Muscle layer of duodenum (tissue), 2 donors: ENCODE data around the gene PBX3.

Experiments used
- H3K27ac ChIP-seq: one replicate; pipeline ENCODE4 v1.7.0; 2013; ENCODE audit warnings: mild to moderate bottlenecking, low read length
- H3K27me3 ChIP-seq: one replicate; pipeline ENCODE4 v1.7.0; 2013; ENCODE audit warnings: low read depth, mild to moderate bottlenecking, control low read depth, low read length
- H3K36me3 ChIP-seq, 2 donors: one replicate each; pipeline ENCODE4 v1.7.0; 2013; ENCODE audit warnings: low read length in 2 of 2, control low read depth in 1 of 2, mild to moderate bottlenecking in 1 of 2; ENCODE audit not compliant: insufficient read depth in 2 of 2, control insufficient read depth in 1 of 2
- H3K4me1 ChIP-seq, 2 donors: one replicate each; pipeline ENCODE4 v1.7.0; 2013; ENCODE audit warnings: low read length in 2 of 2, mild to moderate bottlenecking in 2 of 2, control low read depth in 1 of 2, moderate library complexity in 1 of 2; ENCODE audit not compliant: insufficient read depth in 2 of 2, control insufficient read depth in 1 of 2
- H3K4me3 ChIP-seq, 2 donors: one replicate each; pipeline ENCODE4 v1.7.0; 2013; ENCODE audit warnings: low read length in 2 of 2, low read depth in 1 of 2, mild to moderate bottlenecking in 1 of 2
- H3K9me3 ChIP-seq, 2 donors: one replicate each; pipeline ENCODE4 v1.7.0; 2013; ENCODE audit warnings: low read length in 2 of 2, control low read depth in 1 of 2, mild to moderate bottlenecking in 1 of 2; ENCODE audit not compliant: control insufficient read depth in 1 of 2
- donor health status: healthy.

PBX3 gene

DNA sequence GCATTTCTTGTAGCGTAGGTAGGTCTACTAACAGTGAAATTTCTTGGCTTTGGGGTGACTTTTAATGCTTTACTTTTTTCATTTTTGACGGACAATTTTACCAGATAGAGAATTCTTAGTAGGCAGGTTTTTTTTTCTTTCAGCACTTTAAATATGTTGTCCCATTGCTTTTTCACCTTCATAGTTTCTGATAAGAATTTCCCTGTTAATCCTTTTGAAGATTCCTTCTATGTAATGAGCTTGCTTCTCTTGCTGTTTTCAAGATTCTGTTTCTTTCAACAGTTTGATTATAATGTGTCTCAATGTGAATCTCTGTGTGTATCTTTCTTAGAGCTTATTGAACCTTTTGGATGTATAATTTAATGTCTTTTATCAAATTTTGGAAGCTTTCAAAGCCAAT lies 35.5 kb downstream of the PBX3 start:
- no peaks in the 10 kb centered on the region for H3K9me3 ChIP-seq
- H3K4me3 ChIP-seq, result no peak overlapping the region
- H3K27ac ChIP-seq, result no peak overlapping the region
- no peaks in the 10 kb centered on the region for H3K27me3 ChIP-seq
- peaks cover 0 to 6% of the 10 kb centered on the region in 2 donors for H3K4me1 ChIP-seq
- H3K36me3 ChIP-seq, result peaks cover 0 to 5% of the 10 kb centered on the region in 2 donors

DNA sequence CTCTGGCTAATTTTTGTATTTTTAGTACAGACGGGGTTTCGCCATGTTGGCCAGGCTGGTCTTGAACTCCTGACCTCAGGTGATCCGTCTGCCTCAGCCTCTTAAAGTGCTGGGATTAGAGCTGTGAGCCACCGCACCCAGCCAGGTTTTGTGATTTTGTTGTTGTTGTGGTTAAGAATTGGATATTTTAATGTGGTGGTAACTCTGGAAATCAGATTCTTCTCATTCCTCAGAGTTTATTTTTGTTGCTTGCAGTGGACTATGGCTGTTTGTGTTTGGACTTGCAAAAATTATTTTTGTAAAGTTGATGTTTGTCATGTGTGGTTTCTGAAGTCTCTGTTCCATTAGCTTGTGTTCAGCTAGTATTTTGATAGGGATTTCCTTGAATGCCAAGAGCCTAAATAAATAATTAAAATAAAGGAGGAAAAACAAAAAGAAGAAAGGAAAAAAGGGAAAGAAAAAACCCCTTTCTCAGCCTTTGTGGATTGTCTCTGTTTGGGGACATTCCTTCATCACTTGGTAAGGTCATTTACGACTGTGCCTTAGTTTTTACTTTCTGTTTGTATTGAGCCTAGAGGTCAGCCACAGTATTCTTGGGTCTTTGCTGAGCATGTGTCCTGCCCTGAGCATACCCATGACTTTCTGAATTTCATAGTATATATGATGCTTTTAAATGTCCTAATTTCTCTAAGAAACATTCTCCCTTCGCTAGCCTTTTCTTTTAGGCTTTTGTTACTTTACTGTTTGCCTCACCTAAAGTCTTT lies 37.3 kb downstream of the PBX3 start:
- Histone ChIP-seq H3K27me3 (no peaks in the 10 kb centered on the region), H3K9me3 (no peaks in the 10 kb centered on the region), H3K36me3 (peaks cover 0 to 5% of the 10 kb centered on the region in 2 donors), H3K4me3 (no peak overlapping the region), H3K4me1 (peaks cover 0 to 6% of the 10 kb centered on the region in 2 donors), H3K27ac (no peak overlapping the region)

DNA sequence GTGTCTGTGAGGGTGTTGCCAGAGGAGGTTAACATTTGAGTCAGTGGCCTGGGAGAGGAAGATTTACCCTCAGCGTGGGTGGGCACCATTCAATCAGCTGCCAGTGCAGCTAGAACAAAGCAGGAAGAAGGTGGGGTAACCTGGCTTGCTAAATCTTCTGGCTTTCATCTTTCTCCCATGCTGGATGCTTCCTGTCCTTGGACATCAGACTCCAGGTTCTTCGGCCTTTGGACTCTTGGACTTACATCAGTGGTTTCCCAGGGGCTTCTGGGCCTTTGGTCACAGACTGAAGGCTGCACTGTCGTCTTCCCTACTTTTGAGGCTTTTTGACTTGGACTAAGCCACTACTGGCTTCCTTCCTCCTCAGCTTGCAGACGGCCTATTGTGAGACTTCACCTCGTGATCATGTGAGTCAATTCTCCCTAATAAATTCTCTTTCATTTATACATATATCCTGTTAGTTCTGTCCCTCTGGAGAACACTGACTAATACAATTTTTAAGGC lies 38.1 kb downstream of the PBX3 start:
- H3K4me3 ChIP-seq, result no peak overlapping the region
- peaks cover 0 to 5% of the 10 kb centered on the region in 2 donors for H3K36me3 ChIP-seq
- peaks cover 0 to 6% of the 10 kb centered on the region in 2 donors for H3K4me1 ChIP-seq
- H3K9me3 ChIP-seq, result no peaks in the 10 kb centered on the region
- no peak overlapping the region for H3K27ac ChIP-seq
- H3K27me3 ChIP-seq, result no peaks in the 10 kb centered on the region

DNA sequence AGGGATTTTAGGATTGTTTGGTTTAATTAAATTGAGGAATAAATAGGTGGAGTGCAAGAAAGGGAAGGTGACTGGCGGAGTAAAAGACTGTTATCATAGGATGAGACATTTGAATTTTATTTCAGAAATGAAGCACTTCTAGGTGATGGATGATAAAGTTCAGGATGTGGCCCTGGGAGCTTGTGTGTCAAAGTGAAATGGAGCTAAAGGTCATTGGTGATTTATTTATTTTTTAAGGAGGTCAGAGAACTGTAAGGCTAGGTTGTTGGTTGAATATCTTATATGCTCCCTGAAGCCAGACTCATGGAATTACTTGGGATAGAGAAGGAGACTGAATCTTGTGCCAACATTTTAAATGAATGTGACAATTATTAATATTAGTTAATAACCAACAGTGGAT lies 40.5 kb downstream of the PBX3 start:
- Histone ChIP-seq H3K4me1 (peaks cover 0 to 6% of the 10 kb centered on the region in 2 donors), H3K27ac (no peak overlapping the region), H3K9me3 (no peaks in the 10 kb centered on the region)

DNA sequence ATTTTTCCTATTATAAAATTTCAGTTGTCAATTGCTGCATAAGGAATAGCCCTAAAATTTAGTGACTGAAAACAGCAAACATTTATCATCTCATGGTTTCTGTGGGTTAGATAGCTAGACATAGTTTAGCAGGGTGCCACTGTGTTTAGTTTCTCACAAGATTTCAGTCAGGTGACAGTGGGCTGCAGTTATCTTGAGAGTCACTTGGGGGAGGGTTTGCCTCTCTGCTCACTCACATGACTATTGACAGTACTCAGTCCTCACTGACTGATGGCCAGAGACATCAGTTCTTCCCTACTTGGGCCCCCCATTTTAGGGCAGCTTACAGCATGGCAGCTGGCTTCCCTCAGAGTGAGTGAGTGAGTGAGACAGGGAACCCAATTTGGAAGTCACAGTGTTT lies 42.0 kb downstream of the PBX3 start:
- no peaks in the 10 kb centered on the region for H3K27me3 ChIP-seq
- peaks cover 0 to 5% of the 10 kb centered on the region in 2 donors for H3K36me3 ChIP-seq
- no peaks in the 10 kb centered on the region for H3K9me3 ChIP-seq
- H3K27ac ChIP-seq, result no peak overlapping the region
- H3K4me1 ChIP-seq, result peaks cover 0 to 6% of the 10 kb centered on the region in 2 donors
- no peak overlapping the region for H3K4me3 ChIP-seq

More for the DNA sequence above, 40.5 kb downstream of the PBX3 start:
- Histone ChIP-seq H3K36me3 (peaks cover 0 to 5% of the 10 kb centered on the region in 2 donors), H3K4me3 (no peak overlapping the region), H3K27me3 (no peaks in the 10 kb centered on the region)

DNA sequence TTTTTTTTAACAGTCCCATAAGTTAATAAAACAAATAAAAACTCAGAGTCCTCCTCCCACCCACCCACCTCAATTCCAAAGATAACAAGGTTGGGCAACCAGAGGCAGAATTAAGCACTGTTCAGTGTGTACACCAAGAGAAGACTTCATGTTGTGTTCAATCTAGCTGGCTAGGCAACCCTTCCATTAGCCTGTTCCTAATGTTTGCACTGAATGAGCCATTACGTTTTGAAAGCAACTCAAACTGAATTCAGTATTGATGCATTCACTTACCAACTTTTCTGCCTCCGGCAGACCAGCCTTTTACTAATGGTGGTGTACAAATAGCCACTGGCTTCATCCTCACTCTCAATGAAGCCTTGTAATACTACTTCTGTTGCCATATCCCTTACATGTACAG lies 47.5 kb downstream of the PBX3 start:
- H3K27me3 ChIP-seq, result no peaks in the 10 kb centered on the region
- H3K4me3 ChIP-seq, result no peak overlapping the region
- no peak overlapping the region for H3K27ac ChIP-seq
- H3K36me3 ChIP-seq, result no peaks in the 10 kb centered on the region
- H3K9me3 ChIP-seq, result no peaks in the 10 kb centered on the region
- H3K4me1 ChIP-seq, result peaks cover 8 to 10% of the 10 kb centered on the region in 2 donors

- no peaks in the 10 kb centered on the region for H3K9me3 ChIP-seq
- H3K36me3 ChIP-seq, result no peaks in the 10 kb centered on the region
- no peak overlapping the region for H3K4me3 ChIP-seq
- no peak overlapping the region for H3K27ac ChIP-seq
- H3K4me1 ChIP-seq, result peaks cover 8 to 10% of the 10 kb centered on the region in 2 donors
- H3K27me3 ChIP-seq, result no peaks in the 10 kb centered on the region
Measured at GRCh38 chr9:125795970-125796596, 48.9 kb downstream of the PBX3 start.

DNA sequence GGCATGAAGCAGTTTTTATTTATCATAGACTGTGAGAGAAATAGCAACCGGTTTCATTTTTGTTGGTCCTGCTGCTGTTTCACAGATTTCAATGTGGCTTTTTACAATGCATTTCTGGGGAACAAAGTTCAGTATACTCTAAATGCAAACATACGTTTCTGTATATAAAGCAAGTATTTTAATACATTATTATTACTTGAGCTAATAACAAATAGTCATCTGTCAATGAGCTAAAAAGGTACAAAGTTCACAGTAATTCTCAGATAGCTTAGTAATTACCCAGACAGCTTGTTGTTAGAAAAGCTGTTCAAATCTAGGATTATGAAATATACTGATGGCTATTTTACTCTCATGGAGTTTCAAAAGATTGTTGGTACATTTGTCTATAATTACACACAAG lies 50.8 kb downstream of the PBX3 start:
- Histone ChIP-seq H3K27ac (no peak overlapping the region), H3K27me3 (no peaks in the 10 kb centered on the region), H3K4me1 (peaks cover 8 to 10% of the 10 kb centered on the region in 2 donors), H3K36me3 (no peaks in the 10 kb centered on the region), H3K4me3 (peak overlapping the region in 1 of 2 donors; percentile 12), H3K9me3 (no peaks in the 10 kb centered on the region)

DNA sequence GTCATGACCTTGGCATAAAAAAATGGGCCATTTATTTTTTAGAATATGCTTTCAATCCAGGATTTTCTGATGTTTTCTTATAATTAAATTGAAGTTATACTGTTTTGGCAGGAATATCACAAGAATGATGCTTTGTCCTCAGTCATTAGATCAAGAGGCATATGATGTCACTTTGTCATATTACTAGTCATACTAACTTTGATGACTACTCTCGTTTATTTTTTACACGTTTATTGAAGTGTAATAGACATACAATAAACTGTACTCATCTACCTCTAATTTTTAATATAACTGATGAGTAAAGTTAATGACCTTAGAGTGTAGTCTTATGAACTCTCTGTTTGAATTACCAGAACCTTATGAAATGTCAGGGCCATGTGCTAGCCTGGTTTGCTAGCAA lies 56.4 kb downstream of the PBX3 start:
- no peaks in the 10 kb centered on the region for H3K9me3 ChIP-seq
- no peaks in the 10 kb centered on the region for H3K27me3 ChIP-seq
- no peak overlapping the region for H3K27ac ChIP-seq
- H3K36me3 ChIP-seq, result no peaks in the 10 kb centered on the region
- no peak overlapping the region for H3K4me3 ChIP-seq
- peaks cover 0 to 8% of the 10 kb centered on the region in 2 donors for H3K4me1 ChIP-seq

DNA sequence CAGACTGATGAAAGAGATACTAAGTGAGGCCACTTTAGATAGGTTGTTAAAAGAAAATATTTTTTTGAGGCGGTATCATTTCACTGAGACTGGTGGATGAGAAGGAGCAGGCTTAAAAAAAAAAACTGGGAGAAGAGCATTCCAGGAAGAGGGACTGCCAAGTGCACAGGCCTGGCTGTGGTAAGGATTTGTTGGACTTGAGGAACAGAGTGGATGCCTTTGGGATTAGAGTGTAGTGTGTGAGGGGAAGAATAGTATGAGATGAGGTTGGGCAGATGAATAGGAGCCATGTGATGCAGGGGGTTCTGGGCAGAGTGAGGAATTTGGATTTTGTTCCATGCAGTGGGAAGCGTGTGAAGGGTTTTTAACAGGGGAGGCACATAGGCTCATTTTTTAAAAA lies 57.9 kb downstream of the PBX3 start:
- Histone ChIP-seq H3K4me3 (no peak overlapping the region), H3K4me1 (peaks cover 0 to 8% of the 10 kb centered on the region in 2 donors), H3K9me3 (no peaks in the 10 kb centered on the region), H3K27ac (peak overlapping the region; percentile 46), H3K27me3 (no peaks in the 10 kb centered on the region), H3K36me3 (no peaks in the 10 kb centered on the region)

DNA sequence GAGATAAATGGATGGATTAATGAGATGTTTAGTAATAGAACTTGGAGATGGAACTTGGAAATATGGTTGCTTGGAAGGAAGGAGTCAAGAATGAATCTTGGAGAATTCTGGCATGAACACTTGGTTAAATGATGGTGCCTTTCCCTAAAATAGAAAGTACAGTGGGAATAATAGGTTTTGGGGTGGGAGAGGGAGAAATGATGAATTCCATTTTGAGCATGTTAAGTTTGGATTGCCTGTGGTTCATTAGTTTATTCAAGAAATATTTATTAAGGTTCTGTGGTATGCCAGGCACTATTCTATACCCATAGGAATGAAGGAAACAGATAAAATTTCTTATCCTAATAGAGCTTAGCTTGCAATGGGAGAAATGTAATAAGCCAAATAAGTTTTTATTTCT lies 58.4 kb downstream of the PBX3 start:
- Histone ChIP-seq H3K36me3 (no peaks in the 10 kb centered on the region), H3K4me1 (peaks cover 0 to 8% of the 10 kb centered on the region in 2 donors), H3K4me3 (no peak overlapping the region), H3K27me3 (no peaks in the 10 kb centered on the region), H3K27ac (peak overlapping the region; percentile 46), H3K9me3 (no peaks in the 10 kb centered on the region)
